Measurements from ENCODE around the gene ICAM1.

DNA sequence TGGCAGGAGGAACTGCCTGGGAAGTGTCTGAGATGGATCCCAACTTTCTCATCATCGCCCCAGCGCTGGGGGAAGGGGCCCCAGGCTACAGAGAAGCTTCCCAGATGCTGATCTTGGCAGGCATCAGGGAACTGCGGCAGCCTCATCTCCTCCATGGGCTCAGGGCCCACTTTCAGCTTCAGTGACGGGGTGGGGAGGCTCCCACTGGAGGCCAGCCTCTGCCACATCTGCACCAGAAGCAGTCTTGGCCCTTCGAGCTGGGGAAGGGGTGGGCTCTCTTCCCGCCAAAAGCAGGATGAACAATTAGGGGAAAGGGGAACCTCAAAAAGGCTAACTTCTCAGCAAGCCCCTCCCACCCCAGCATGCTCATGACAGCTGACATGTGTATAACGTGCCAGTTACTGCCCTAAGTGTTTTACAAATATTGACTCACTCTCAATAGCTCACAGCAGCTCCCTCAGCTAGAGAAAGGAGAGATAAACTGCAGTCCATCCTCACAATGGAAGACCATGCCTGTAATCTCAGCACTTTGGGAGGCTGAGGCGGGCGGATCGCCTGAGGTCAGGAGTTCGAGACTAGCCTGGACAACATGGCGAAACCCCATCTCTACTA is 32.6 kb upstream of the ICAM1 start:
- TF ChIP-seq ZNF557 (CRISPR knock-in tag; IDR thresholded peaks at IDR 0.05): no peak
- TF ChIP-seq CAMTA2 (CRISPR knock-in tag; IDR thresholded peaks at IDR 0.05; ENCODE audit: borderline replicate concordance): no peak
- TF ChIP-seq, protein P1, sequence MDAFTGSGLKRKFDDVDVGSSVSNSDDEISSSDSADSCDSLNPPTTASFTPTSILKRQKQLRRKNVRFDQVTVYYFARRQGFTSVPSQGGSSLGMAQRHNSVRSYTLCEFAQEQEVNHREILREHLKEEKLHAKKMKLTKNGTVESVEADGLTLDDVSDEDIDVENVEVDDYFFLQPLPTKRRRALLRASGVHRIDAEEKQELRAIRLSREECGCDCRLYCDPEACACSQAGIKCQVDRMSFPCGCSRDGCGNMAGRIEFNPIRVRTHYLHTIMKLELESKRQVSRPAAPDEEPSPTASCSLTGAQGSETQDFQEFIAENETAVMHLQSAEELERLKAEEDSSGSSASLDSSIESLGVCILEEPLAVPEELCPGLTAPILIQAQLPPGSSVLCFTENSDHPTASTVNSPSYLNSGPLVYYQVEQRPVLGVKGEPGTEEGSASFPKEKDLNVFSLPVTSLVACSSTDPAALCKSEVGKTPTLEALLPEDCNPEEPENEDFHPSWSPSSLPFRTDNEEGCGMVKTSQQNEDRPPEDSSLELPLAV (CRISPR knock-in tag; conservative IDR thresholded peaks at IDR 0.05; ENCODE audit: low read depth): no peak
- no peak for TF ChIP-seq NBN (conservative IDR thresholded peaks at IDR 0.05)

All from HepG2 (cell line).